ENCODE measurements around the gene PPP5C.

PPP5C gene

DNA sequence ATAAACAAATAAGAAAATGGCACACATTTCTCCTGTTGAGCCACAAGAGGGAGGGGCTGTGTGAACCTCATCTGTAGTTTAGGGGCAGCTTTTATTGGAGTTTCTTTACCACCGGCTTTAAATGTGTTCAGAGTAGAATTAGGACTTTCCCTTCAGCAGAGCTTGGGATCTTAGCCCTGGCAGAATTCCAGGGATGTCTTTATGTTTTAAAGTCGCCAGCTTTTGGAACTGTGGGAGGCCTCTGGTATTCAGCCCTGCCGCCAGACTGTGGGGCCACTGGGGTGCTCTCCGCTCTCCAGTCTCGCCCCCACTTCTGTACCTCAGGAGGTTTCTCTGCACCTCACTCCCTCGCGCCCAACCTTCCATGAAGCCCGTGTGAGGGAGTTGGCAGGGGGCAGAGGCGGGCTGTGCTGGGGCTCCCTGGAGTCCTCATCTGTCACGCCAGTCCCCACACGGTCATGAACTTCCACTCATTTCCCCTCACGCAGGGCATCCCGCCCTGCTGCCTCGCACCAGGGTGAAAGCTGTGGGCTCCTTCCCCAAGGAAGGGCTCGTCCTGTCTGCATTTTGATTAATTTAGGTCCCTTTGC lies 35.0 kb downstream of the PPP5C start:
- Histone ChIP-seq H3K4me1 (ENCODE audit: insufficient read depth, low read length) (no peaks in the 10 kb centered on the region), H3K9ac (ENCODE audit: low read depth, low read length) (no peak overlapping the region), H3K9me3 (ENCODE audit: control insufficient read depth, insufficient read depth, low read length) (no peaks in the 10 kb centered on the region), H3K36me3 (ENCODE audit: insufficient read depth, low read length) (peaks cover 32% of the 10 kb centered on the region)

GRCh38 chr19:46383171-46383815 lies 36.4 kb downstream of the PPP5C start:
- Histone ChIP-seq H3K36me3 (ENCODE audit: insufficient read depth, low read length) (peaks cover 29% of the 10 kb centered on the region), H3K9me3 (ENCODE audit: control insufficient read depth, insufficient read depth, low read length) (no peaks in the 10 kb centered on the region), H3K4me1 (ENCODE audit: insufficient read depth, low read length) (no peaks in the 10 kb centered on the region), H3K9ac (ENCODE audit: low read depth, low read length) (no peak overlapping the region)

GRCh38 chr19:46383846-46384245 lies 37.0 kb downstream of the PPP5C start:
- H3K36me3 ChIP-seq (ENCODE audit: insufficient read depth, low read length): peaks cover 29% of the 10 kb centered on the region
- H3K4me1 ChIP-seq (ENCODE audit: insufficient read depth, low read length): no peaks in the 10 kb centered on the region
- no peak overlapping the region for H3K9ac ChIP-seq (ENCODE audit: low read depth, low read length)
- no peaks in the 10 kb centered on the region for H3K9me3 ChIP-seq (ENCODE audit: control insufficient read depth, insufficient read depth, low read length)

- H3K4me1 ChIP-seq (ENCODE audit: insufficient read depth, low read length): no peaks in the 10 kb centered on the region
- no peak overlapping the region for H3K9ac ChIP-seq (ENCODE audit: low read depth, low read length)
- H3K36me3 ChIP-seq (ENCODE audit: insufficient read depth, low read length): peaks cover 27% of the 10 kb centered on the region
- no peaks in the 10 kb centered on the region for H3K9me3 ChIP-seq (ENCODE audit: control insufficient read depth, insufficient read depth, low read length)
These were observed 37.5 kb downstream of the PPP5C start for GRCh38 chr19:46384396-46384795.

DNA sequence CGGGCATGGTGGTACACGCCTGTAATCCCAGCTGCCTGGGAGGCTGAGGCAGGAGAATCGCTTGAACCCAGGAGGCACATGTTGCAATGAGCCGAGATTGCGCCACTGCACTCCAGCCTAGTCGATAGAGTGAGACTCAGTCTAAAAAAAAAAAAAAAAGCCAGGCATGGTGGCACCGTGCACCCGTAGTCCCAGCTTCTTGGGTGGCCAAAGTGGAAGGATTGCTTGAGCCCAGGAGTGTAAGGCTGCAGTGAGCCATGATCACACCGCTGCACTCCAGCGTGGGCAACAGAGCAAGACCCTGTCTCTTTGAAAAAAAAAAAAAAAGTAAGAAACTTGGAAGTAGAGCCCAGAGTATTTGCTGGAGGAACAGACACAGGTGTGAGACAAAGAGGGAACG lies 38.7 kb downstream of the PPP5C start:
- Histone ChIP-seq H3K4me1 (ENCODE audit: insufficient read depth, low read length) (no peaks in the 10 kb centered on the region), H3K9me3 (ENCODE audit: control insufficient read depth, insufficient read depth, low read length) (no peaks in the 10 kb centered on the region), H3K9ac (ENCODE audit: low read depth, low read length) (no peak overlapping the region), H3K36me3 (ENCODE audit: insufficient read depth, low read length) (peaks cover 30% of the 10 kb centered on the region)

- no peak overlapping the region for H3K9ac ChIP-seq (ENCODE audit: low read depth, low read length)
- H3K9me3 ChIP-seq (ENCODE audit: control insufficient read depth, insufficient read depth, low read length): no peaks in the 10 kb centered on the region
- H3K36me3 ChIP-seq (ENCODE audit: insufficient read depth, low read length): peaks cover 29% of the 10 kb centered on the region
- no peaks in the 10 kb centered on the region for H3K4me1 ChIP-seq (ENCODE audit: insufficient read depth, low read length)
These were observed 39.3 kb downstream of the PPP5C start for GRCh38 chr19:46386151-46386550.

DNA sequence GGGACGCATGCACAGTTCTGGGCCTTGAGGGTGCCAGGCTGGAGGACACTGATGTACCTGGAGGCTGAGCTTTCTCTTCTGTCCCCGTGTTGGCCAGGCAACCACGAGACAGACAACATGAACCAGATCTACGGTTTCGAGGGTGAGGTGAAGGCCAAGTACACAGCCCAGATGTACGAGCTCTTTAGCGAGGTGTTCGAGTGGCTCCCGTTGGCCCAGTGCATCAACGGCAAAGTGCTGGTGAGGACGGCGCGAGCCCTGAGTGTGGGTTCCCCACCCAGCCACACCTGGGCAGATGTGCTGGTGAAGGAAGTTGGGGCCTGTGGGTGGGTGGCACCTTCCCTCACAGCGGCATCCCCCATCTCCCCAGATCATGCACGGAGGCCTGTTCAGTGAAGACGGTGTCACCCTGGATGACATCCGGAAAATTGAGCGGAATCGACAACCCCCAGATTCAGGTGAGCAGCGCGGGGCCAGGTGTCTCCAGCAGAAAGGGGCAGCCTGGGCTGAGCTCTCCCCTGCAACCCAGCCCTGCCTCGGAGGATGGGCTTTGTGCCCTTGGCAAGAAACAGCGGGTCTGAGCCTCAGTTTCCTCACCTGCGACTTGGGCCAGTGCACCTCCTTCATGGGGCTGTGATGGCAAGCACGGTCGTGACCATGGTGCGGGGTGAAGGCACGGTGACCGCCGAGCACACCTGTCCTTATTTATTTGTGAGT lies 40.3 kb downstream of the PPP5C start:
- peaks cover 24% of the 10 kb centered on the region for H3K36me3 ChIP-seq (ENCODE audit: insufficient read depth, low read length)
- H3K4me1 ChIP-seq (ENCODE audit: insufficient read depth, low read length): no peaks in the 10 kb centered on the region; the same call in 1 of the 2 replicates
- H3K9me3 ChIP-seq (ENCODE audit: control insufficient read depth, insufficient read depth, low read length): no peaks in the 10 kb centered on the region
- H3K9ac ChIP-seq (ENCODE audit: low read depth, low read length): no peak overlapping the region

DNA sequence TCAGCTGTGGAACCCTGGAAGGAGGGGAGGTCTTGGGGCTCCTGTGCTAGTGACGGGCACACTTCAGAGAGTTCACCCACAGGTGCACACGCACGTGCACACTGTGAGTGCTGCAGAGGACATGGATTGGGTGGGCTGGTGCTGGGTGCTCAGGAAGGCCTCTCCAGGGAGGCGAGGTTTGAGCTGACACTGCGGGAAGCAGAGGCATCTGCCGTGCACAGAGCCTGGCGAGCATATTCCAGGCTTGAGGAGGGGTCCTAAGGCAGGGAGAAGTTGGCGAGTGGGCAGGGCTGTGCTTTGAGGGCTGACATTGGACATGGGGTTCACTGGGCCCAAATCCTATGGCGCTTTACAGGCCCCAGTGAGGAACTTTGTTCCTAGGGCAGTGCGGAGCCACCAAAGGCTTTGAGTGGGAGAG lies 40.8 kb downstream of the PPP5C start:
- H3K36me3 ChIP-seq (ENCODE audit: insufficient read depth, low read length): peaks cover 20% of the 10 kb centered on the region
- H3K9ac ChIP-seq (ENCODE audit: low read depth, low read length): no peak overlapping the region
- H3K4me1 ChIP-seq (ENCODE audit: insufficient read depth, low read length): no peaks in the 10 kb centered on the region; the same call in 1 of the 2 replicates
- H3K9me3 ChIP-seq (ENCODE audit: control insufficient read depth, insufficient read depth, low read length): no peaks in the 10 kb centered on the region

GRCh38 chr19:46388311-46389095 lies 41.6 kb downstream of the PPP5C start:
- Histone ChIP-seq H3K36me3 (ENCODE audit: insufficient read depth, low read length) (peaks cover 18% of the 10 kb centered on the region), H3K9ac (ENCODE audit: low read depth, low read length) (no peak overlapping the region), H3K4me1 (ENCODE audit: insufficient read depth, low read length) (no peaks in the 10 kb centered on the region; the same call in 1 of the 2 replicates), H3K9me3 (ENCODE audit: control insufficient read depth, insufficient read depth, low read length) (no peaks in the 10 kb centered on the region)

- peaks cover 2% of the 10 kb centered on the region; the same call in 1 of the 2 replicates for H3K4me1 ChIP-seq (ENCODE audit: insufficient read depth, low read length)
- H3K9me3 ChIP-seq (ENCODE audit: control insufficient read depth, insufficient read depth, low read length): no peaks in the 10 kb centered on the region
- peaks cover 12% of the 10 kb centered on the region for H3K36me3 ChIP-seq (ENCODE audit: insufficient read depth, low read length)
- no peak overlapping the region for H3K9ac ChIP-seq (ENCODE audit: low read depth, low read length)
These were observed 43.4 kb downstream of the PPP5C start for GRCh38 chr19:46390121-46390858.

GRCh38 chr19:46390866-46391265 lies 44.0 kb downstream of the PPP5C start:
- Histone ChIP-seq H3K9ac (ENCODE audit: low read depth, low read length) (no peak overlapping the region), H3K36me3 (ENCODE audit: insufficient read depth, low read length) (peaks cover 12% of the 10 kb centered on the region; the same call in 1 of the 2 replicates), H3K4me1 (ENCODE audit: insufficient read depth, low read length) (peaks cover 2% of the 10 kb centered on the region; the same call in 1 of the 2 replicates), H3K9me3 (ENCODE audit: control insufficient read depth, insufficient read depth, low read length) (no peaks in the 10 kb centered on the region)

DNA sequence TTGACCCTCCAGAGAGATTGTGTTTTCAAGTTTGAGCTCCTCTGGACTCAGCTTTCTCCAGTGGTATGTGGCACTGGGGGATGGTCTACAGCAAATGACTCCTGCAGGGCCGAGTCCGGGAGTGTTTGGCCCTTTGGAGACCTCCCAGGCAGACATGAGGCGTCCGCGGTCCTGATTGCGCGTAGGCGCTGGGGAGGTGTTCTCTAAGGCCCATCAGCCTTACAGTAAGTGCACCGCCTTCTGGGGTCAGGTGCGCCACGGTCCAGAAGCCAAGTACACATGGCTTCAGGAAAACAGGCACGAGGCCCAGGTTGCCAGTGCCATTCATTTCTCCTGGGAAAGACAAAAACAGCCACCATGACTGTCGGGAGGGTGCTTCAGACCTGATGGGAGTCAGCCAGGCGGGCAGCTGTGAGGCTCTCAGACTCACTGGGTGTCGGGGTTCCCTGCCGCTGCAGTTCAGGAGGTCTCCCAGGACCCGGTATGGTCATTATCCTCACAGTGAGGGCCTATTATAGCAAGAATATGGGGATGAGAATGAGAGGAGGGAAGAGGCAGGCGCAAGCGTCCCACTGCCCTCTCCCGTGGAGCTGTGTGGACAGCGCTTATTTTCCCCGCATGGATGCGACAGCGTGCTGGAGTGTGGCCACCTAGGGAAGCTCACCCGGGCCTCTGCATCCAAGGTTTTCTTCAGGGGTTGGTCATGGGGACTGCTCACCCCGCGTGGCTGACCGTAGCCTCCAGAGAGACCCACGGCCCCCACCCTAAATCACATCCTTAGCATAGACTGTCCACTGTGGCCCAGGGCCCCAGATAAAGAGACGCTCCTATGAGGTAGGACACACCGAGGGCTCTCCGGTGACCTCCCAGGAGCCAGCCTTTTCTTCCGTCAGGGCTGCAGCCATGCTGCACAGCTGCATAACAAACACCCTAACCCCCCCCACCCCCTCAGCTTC lies 44.7 kb downstream of the PPP5C start:
- peaks cover 12% of the 10 kb centered on the region; the same call in 1 of the 2 replicates for H3K36me3 ChIP-seq (ENCODE audit: insufficient read depth, low read length)
- H3K9me3 ChIP-seq (ENCODE audit: control insufficient read depth, insufficient read depth, low read length): no peaks in the 10 kb centered on the region
- peaks cover 2% of the 10 kb centered on the region; the same call in 1 of the 2 replicates for H3K4me1 ChIP-seq (ENCODE audit: insufficient read depth, low read length)
- no peak overlapping the region for H3K9ac ChIP-seq (ENCODE audit: low read depth, low read length)

DNA sequence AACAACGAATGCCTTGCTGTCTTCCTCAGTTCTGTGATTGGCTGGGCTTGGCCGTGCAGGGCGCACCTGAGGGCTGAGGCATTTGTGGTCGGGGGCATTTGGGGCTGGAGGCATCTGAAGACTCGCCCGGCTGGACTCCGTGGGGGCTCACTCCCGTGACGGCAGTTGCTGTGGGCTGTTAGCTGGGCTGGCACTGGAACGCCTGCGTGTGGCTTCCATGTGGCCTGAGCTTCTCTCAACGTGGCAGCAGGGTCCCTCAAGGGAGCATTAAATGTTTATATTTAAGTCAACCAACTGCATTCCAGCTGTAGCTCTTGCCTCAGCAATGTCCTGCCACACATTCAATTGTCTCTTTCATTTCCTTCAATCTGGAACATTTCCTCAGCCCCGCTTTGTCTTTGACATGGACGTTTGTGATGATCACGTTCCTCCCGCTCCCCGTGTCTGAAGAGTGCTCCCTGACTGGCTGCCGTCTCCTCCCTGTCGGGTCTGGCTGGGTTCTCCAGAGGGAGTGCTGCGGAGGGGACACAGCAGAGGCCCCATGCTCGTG lies 45.4 kb downstream of the PPP5C start:
- H3K9ac ChIP-seq (ENCODE audit: low read depth, low read length): no peak overlapping the region
- peaks cover 12% of the 10 kb centered on the region; the same call in 1 of the 2 replicates for H3K36me3 ChIP-seq (ENCODE audit: insufficient read depth, low read length)
- H3K9me3 ChIP-seq (ENCODE audit: control insufficient read depth, insufficient read depth, low read length): no peaks in the 10 kb centered on the region
- H3K4me1 ChIP-seq (ENCODE audit: insufficient read depth, low read length): peaks cover 2% of the 10 kb centered on the region; the same call in 1 of the 2 replicates
